Esophagus muscularis mucosa (tissue), 4 donors: ENCODE measurements around the gene SETMAR. TPM values are rescaled to one million over a fixed set of nuclear protein-coding genes. Genes with fewer than 3 reads are reported as not detected.

Source experiments
- DNase-seq: peaks from one replicate; pipeline ENCODE4 v3.0.0-alpha.2; 2017; ENCODE audit errors: extremely low spot score
- H3K27ac ChIP-seq, 4 donors: fragments of 200-600 bp; sonication (generic); replicated peaks in 1 of 4; 1 replicate in 3 of 4; 2 replicates in 1 of 4; pipeline ENCODE4 v1.5.1; 2016 to 2019; ENCODE audit warnings: mild to moderate bottlenecking in 1 of 4
- H3K27me3 ChIP-seq, 4 donors: fragments of 200-600 bp; sonication (generic); one replicate each; pipeline versions ENCODE4 v1.5.1 to v1.6.0; 2016 to 2019
- H3K36me3 ChIP-seq, 4 donors: fragments of 200-600 bp; sonication (generic); one replicate each; pipeline ENCODE4 v1.5.1; 2016 to 2019
- H3K4me1 ChIP-seq, 4 donors: fragments of 200-600 bp; sonication (generic); one replicate each; pipeline ENCODE4 v1.5.1; 2016 to 2019
- H3K4me3 ChIP-seq, 4 donors: fragments of 200-600 bp; sonication (generic); 1 replicate in 2 of 4; 2 replicates in 2 of 4; pipeline ENCODE4 v1.5.1; 2016 to 2019; ENCODE audit warnings: mild to moderate bottlenecking in 4 of 4, moderate library complexity in 1 of 4
- H3K9me3 ChIP-seq, 4 donors: fragments of 200-600 bp; sonication (generic); 1 replicate in 3 of 4; 2 replicates in 1 of 4; pipeline ENCODE4 v1.5.1; 2016 to 2019
- CTCF ChIP-seq, 3 experiments: fragments of 200-600 bp in 2 of 3; fragments of 450-650 bp in 1 of 3; sonication (generic) in 2 of 3; IDR thresholded peaks; one replicate each; pipeline ENCODE4 v1.5.1; 2017 to 2019; ENCODE audit warnings: antibody characterized with exemption in 3 of 3, mild to moderate bottlenecking in 2 of 3, moderate library complexity in 1 of 3
- EP300 ChIP-seq: sonication (generic); formaldehyde crosslinking; IDR thresholded peaks from one replicate; pipeline ENCODE4 v1.6.1; 2017; ENCODE audit warnings: antibody characterized with exemption
- POLR2A ChIP-seq: fragments of 450-650 bp; IDR thresholded peaks from one replicate; pipeline ENCODE4 v1.6.1; 2017; ENCODE audit warnings: antibody characterized with exemption, moderate library complexity, mild to moderate bottlenecking, low read depth
- POLR2AphosphoS5 ChIP-seq, 2 donors: sonication (generic); formaldehyde crosslinking; IDR thresholded peaks; one replicate each; pipeline ENCODE4 v1.6.1; 2017; ENCODE audit warnings: antibody characterized with exemption in 2 of 2
- WGBS: methylation state at CpG from one replicate; pipeline ENCODE4 v1.1.5; 2018; 5-methylcytosine and 5-hydroxymethylcytosine counted together
- intact Hi-C: fragments of 100-400 bp; cut with DNase I; formaldehyde crosslinking; loops from one replicate; pipeline ENCODE4 v1.15.1; 2023
- total RNA-seq, 4 donors: library from RNA; depleted of rRNA; stranded (reverse); fragments of >200 nt; gene quantifications; one replicate each; pipeline versions ENCODE4 v1.1.0 to v1.2.1, GENCODE V29; 2016

SETMAR gene
- total RNA-seq, 4 donors from 2014 or later, result 28.5 to 42.6 (median 31.4) TPM

GRCh38 chr3:4351872-4352271 is 48.7 kb downstream of the SETMAR start:
- no peak for DNase-seq
- no peaks in the 10 kb centered on the region for H3K9me3 ChIP-seq
- no peaks in the 10 kb centered on the region for H3K36me3 ChIP-seq
- intact Hi-C loops, result loop anchor here (5.0 to 10.0 kb wide), 3 partner anchors 113 to 280 kb away; partner anchors contain the start of genes ITPR1 and SUMF1
- 89% methylated on average over 4 of the region's 4 CpGs for WGBS
- H3K27ac ChIP-seq, result peak overlapping the region in 2 of 4 donors; percentile 52 to 70
- peaks cover 13 to 33% (median 26%) of the 10 kb centered on the region in 4 donors for H3K4me1 ChIP-seq
- peak overlapping the region in 1 of 4 donors; percentile 36 for H3K4me3 ChIP-seq
- no peak for TF ChIP-seq CTCF (IDR thresholded peaks at IDR 0.05)
- no peak for TF ChIP-seq POLR2A
- no peak for TF ChIP-seq POLR2AphosphoS5 (IDR thresholded peaks at IDR 0.05)
- no peak for TF ChIP-seq EP300
- no peaks in the 10 kb centered on the region for H3K27me3 ChIP-seq

GRCh38 chr3:4355401-4356219 is 52.4 kb downstream of the SETMAR start:
- DNase-seq, result peak; percentile 89
- Histone ChIP-seq H3K4me1 (peaks cover 13 to 38% (median 32%) of the 10 kb centered on the region in 4 donors), H3K27me3 (no peaks in the 10 kb centered on the region), H3K9me3 (no peaks in the 10 kb centered on the region), H3K4me3 (no peak overlapping the region), H3K27ac (peak overlapping the region in 3 of 4 donors; percentile 0 to 16 (median 16)), H3K36me3 (no peaks in the 10 kb centered on the region)
- intact Hi-C loops, result loop anchor here (10.0 kb wide), 2 partner anchors 109 to 139 kb away; partner anchors contain the start of genes ITPR1 and SUMF1
- 62% methylated on average over 6 of the region's 6 CpGs for WGBS
- TF ChIP-seq POLR2A (no peak), EP300 (no peak), CTCF (IDR thresholded peaks at IDR 0.05) (no peak), POLR2AphosphoS5 (IDR thresholded peaks at IDR 0.05) (no peak)

- peak; percentile 74 for DNase-seq
- Histone ChIP-seq H3K4me3 (no peak overlapping the region), H3K27ac (peak overlapping the region in 2 of 4 donors; percentile 0 to 16), H3K9me3 (no peaks in the 10 kb centered on the region), H3K36me3 (peaks cover 0 to 4% (median under 1%) of the 10 kb centered on the region in 4 donors), H3K27me3 (no peaks in the 10 kb centered on the region), H3K4me1 (peaks cover 13 to 35% (median 28%) of the 10 kb centered on the region in 4 donors)
- intact Hi-C loops, result loop anchor here (10.0 kb wide), 2 partner anchors 109 to 139 kb away; partner anchors contain the start of genes ITPR1 and SUMF1
- WGBS, result 82% methylated on average over 6 of the region's 6 CpGs
- TF ChIP-seq EP300 (no peak), POLR2A (no peak), CTCF (IDR thresholded peaks at IDR 0.05) (no peak), POLR2AphosphoS5 (IDR thresholded peaks at IDR 0.05) (no peak)
Observed at GRCh38 chr3:4356220-4356540, 53.0 kb downstream of the SETMAR start.

- 64% methylated on average over 10 of the region's 10 CpGs for WGBS
- no peaks in the 10 kb centered on the region for H3K27me3 ChIP-seq
- DNase-seq, result no peak
- H3K4me1 ChIP-seq, result peaks cover 13 to 29% (median 23%) of the 10 kb centered on the region in 4 donors
- no peak overlapping the region for H3K4me3 ChIP-seq
- TF ChIP-seq POLR2A (no peak), CTCF (IDR thresholded peaks at IDR 0.05) (no peak), EP300 (no peak), POLR2AphosphoS5 (IDR thresholded peaks at IDR 0.05) (no peak)
- intact Hi-C loops, result loop anchor here (10.0 kb wide), 2 partner anchors 108 to 138 kb away; partner anchors contain the start of genes ITPR1 and SUMF1
- peak overlapping the region in 1 of 4 donors; percentile 0 for H3K27ac ChIP-seq
- no peaks in the 10 kb centered on the region for H3K9me3 ChIP-seq
- peaks cover 2 to 10% (median 4%) of the 10 kb centered on the region in 4 donors for H3K36me3 ChIP-seq
Observed at GRCh38 chr3:4356546-4357410, 53.6 kb downstream of the SETMAR start.
